NCI-H2227 (cell line): ENCODE results near the gene TMX3.

Source experiments
- DNase-seq: peaks from one replicate; lab custom pipeline; 2025; ENCODE audit not compliant: unreplicated experiment; lab: John Stamatoyannopoulos, UW

TMX3 gene

DNA sequence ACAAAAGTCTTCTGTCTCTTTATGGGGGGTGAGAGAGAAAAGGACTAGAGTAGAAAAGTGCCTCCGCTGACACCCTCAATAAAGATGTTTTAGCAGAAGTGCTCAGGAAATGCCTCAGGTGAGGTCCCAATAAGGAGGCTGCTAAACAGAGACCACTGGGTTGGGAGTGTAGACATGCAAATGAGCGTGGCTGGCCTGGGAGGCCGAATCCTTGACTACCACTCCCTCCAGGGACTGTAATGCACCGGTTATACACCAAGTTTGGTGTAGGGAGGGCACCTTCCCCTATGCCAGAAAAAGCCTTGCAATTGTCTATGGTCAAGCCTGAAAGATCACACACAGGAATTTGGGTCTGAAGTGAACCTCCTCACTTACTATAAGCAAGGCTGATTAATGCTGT lies 1.8 kb downstream of the TMX3 start:
- DNase-seq: no peak

DNA sequence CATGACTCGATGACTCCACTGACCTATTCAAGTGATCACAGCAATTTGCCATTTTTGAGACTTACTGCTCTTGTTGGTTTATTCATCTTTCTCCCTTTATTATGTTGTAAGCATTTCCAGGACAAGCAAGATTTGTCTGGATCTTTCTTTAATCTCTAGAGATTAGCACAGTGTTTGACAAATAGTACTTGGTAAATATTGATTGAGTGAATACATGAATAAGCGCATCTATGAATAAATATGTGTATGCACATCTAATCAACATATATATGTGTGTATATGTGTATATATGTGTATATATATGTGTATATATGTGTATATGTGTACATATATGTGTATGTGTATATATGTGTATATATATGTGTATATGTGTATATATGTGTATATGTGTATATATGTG lies 7.3 kb downstream of the TMX3 start:
- DNase-seq: no peak

DNA sequence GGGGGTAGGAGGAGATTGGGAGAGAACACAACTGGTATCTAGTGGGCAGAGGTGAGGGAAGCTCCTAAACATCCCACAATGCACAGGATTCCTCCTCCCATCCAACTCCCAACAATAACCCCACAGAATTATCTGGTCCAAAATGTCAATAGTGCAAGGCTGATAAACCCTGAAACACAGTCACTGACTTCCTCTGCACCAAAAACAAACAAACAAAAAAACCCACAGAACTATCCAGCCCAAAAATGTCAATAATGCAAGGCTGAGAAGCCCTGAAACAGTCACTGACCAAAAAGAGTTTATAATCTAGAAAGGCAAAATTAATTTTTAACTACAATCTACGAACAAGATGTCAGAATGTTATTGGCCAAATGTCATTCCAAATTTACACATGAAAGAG lies 9.8 kb downstream of the TMX3 start:
- DNase-seq: no peak

DNA sequence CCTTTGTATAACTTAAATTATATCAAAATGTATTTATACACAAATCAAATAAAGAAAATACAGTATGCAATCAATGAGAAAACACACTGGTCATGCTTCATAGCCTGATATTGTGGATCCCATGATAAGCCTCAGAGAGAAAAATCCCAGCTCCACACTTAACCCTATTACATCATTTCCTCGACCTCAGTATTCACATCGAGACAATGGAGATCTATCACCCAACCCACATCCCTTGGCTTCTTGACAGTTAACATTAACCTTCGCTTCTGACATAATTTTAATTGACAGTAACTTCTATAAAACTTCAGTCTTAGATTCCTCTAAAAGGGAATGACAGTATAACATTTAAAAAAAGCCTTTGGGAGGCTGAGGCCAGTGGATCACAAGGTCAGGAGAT lies 11.6 kb downstream of the TMX3 start:
- DNase-seq: no peak

DNA sequence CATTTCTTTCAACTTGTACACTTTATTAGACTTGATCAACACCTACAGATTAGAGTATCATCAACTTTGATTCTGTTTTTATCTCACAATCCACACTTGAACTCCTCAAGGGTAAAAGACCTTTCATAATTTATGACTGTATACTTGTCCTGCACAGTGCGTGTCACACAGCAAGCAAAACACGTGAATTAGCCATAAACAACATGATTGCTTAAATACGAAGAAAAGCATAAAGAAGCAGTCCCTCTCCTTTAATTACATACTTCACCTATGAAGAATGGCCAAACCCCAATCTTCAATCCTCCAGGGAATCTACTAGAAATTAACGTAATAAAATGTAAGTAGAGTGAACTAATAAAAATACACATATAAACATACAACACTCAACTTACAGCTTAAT lies 13.6 kb downstream of the TMX3 start:
- no peak for DNase-seq

DNA sequence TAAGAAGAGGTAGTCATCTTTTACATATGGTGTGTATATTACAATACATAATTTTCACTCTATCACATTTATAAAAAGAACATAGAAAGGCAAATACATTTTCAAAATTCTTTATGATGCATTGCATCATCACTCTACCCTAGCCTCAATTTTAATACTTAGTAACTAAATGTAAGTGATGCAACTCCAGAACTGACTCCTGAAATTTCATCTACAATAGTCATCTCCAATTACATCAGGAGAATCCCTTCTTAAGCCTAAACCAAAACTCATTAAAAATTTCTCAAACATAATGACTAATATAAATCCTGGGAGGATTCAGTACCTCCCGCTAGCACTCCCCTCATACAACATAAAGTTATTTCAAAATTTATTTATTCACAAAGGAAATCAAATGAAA lies 15.9 kb downstream of the TMX3 start:
- no peak for DNase-seq

DNA sequence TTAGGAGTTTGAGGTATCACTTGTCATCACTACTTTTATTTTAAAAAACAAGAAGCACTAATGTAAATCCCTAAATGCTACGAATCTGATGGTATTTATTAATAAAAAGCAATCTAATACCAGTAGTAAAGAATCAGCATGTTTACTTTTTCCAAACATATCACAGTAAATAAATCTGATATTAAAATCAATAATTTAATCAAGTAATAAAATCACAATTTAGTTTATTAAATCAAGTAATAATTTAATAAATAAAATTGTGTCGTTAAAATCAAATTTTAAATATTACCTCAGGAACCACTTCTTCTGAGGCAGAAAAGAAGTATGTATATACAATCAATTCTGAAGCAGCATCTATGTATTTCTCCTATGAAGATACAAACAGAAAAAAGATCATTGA lies 18.0 kb downstream of the TMX3 start:
- DNase-seq: no peak

DNA sequence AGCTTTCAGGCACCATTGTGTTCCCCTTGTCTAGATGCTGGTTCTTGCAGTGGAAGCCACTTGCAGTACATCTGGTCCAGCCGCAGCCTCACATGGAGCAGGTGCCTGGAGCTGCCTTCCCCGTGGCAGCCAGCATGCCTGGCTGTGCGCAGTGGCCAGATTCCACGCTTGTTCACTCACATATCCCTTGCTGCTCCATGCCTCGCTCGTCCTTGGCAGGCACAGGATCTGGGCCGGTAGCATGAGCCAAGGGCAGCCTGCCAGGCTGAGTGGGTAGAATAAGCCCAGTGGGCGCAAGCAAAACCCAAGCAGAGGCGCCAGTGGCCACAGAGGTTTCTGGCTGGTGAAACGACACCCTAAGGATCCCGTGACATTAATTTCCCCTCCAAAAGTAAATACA lies 20.6 kb downstream of the TMX3 start:
- no peak for DNase-seq

DNA sequence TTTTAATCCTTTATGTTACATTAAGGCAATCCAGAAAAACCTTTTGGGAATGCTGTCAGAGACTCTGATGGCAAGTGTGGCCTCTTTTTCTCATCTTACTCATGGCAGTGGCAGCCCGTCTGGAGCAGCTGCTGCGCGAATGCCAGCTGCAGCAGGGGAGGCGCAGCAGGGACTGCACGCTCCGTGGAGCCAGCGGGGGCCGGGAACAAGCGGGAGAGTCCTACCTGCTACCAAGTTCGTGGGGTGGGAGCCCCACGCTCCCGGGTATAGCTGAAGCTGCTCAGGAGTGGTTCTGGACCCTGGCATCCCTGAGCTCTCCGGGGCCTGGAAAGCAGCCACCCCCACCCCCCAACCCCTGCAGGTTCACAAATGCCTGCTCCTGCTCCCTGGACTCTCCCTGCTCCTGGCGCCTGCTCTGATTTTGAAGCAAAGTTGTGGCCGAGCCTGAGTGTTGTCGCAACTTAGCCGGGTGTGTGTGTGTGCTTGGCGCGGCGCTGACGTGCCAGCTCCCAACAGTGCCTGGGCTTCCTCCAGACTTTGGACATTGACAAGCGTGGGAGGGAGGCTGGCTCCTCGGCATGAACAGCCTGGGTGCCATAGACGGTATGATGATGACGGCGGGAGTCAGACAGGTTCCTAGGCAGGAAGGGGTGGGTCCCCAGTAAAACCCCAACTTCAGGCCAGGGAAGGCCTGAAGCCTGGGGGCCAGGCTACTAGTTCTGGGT lies 21.7 kb downstream of the TMX3 start:
- DNase-seq: no peak

DNA sequence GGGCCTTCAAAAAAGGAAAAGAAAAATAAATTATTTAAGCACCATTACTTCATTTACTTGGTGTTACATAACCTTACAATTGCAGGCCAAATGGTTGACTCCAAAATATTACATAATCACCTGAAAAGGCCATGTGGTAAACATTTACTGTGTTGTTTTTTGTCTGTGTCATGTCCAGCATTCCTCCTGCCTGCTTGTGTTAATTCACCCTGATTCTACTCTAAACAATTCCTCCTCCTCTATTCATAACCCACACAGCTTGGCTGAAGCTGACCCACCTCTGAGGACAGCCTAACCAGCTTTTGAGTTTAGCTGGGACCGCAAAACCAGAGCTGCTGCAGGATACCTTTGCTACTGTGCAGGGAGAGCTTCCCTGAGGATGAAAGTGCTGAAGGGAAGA lies 35.4 kb downstream of the TMX3 start:
- no peak for DNase-seq

DNA sequence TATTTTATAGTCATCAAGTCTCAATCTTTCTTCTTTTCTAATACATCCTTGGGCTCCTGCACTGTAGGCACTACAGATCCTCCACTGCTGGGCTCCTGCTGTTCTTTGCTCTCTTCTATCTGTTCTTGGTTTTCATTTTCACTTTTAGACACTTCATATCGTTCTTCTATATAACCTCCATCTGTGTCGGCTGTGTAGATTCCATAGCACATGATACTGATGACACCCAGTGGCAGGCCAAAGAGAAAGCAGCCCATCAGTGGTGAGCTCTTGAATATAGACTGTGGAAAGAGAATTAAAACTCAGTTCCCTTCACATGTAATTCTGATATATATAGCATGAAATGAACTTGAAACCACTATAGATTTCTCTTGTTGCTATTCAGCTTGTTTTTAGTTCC lies 38.0 kb downstream of the TMX3 start:
- DNase-seq: peak; percentile 58

DNA sequence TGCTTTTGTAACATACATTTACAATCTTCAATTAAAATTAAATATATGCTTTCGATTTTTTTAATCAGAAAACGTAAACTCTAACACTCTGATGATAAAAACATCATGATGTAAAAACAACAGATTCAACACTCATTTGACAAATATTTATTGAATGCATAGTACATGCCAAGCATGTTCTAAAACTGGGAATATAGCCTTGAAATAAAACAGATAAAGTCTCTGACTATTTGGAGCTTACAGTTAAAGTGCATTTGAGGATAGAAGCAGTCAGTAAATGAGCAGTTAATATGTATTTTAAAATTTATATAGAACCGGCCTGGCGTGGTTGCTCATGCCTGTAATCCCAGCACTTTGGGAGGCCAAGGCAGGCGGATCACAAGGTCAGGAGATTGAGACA lies 47.8 kb downstream of the TMX3 start:
- DNase-seq: no peak

DNA sequence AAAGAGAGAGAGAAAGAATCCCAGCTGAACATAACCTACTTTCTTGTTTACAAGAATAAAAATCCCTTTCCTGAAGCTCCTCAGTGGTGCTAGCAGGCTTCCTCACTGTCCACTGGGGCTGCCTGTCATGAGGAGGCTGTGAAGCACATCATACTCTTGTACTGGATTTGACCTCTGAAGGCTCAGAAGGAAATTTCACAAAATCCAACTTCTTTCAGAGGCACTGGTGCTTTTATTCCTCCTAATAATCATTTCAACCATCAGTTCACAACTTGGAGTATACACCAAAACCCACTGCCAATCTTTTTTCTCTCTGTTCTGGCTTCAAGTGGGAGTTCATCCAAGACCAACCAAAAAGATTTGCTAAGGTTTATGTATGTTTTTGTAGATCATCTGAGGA lies 48.5 kb downstream of the TMX3 start:
- DNase-seq: no peak

DNA sequence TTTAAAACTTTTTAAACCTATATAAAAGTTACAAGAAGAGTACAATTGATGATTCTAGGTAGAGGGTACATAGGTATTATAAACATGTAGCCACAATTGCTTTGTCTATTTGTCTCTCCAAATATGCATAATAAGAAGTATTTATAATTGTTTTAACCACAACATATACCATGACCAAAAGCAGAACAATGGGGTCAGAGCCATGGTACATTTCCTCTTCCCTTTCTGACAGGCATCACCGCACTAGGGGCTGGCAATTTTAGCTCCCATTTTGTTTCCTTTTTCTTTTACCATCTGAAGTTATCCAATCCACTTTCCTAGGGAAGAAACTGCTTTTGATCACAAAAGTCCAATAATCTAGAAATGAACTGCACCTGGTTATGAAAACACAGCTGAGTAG lies 49.3 kb downstream of the TMX3 start:
- no peak for DNase-seq

DNA sequence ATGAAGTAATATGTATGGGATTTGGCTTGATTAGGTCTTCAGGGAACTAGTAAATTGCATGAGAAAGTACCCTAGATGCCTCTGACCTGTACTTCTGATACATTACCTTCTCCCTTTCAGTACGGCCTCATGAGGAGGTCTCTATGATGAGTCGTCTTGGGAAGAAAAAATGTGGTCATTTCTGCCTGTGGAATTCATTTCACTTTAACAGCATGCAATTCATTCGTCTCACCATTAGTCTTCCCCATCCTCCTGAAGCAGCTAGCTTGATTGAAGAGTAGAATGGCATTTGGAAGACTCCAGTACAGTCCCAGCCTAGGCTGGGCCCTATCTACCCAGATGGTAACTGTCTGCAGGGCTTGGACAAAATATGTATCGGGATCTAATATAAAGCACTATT lies 52.2 kb downstream of the TMX3 start:
- DNase-seq: no peak

DNA sequence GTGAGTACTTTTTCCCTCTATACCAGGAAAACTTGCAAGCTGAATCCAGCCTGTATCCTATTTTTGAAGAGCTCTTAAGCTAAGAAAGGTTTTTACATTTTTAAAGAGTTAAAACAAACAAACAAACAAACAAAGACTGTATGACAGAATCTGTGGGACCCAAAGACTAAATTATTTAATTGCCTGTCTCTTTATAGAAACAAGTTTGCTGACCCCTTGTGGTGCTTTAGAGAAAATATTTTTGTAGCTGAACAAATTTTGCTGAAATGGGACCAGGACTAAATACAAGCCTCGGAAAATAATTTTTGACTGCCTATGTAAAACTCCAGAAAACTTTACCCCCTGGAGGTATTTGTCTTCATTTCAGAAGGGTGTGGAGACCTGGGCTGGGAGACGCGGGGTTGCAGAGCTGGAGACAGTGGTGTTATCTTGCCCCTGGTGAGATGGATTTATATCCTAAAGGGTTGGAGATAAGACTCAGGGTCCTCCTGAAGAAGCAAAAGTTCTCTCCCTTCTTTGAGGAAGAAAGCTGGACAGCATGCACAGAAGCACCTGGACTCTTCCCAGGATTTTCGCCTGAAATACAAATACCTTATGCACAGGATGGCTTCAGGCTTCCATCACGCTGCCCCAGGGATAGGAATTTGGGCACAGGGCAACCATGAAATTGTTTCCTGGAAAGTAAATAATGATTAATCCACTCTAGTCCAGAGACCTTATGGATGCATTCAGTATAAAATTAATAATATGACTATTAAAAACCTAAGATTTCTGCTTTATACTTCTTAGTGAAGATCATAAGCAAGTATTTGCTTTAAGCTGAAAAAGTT lies 54.3 kb downstream of the TMX3 start:
- DNase-seq: peak; percentile 26

DNA sequence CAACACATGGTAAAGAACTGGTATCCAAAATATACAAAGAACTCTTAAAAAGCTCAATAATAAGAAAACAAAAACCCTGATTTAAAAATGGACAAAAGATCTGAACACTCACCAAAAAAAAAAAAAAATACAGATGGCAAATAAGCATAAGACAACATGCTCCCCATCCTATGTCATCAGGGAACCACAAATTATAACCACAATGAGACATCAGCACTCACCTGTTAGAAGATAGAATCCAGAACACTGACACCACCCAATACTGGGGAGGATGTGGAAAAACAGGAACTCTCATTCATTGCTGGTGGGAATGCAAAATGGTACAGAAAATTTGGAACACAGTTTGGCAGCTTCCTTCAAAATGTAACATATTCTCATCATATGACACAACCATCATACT lies 66.7 kb downstream of the TMX3 start:
- no peak for DNase-seq

DNA sequence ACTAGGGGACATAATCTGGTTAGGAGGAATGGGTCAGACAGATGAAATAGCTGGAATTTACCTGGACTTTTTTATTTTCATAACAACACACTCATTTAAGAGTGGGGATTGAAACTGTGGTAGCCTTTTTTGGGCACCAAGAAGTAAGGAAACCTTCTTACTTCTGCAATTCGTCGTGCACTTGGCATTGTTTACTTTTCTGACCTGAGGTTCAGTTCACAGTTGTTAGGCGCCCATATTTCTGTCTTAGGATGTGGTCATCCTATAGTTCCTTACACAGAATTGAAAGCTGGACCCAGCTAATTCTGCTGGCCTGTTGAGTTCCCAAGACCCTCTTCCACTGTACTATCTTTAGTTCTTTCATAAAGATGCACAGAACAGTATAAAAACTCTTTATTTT lies 72.9 kb downstream of the TMX3 start:
- DNase-seq: no peak

DNA sequence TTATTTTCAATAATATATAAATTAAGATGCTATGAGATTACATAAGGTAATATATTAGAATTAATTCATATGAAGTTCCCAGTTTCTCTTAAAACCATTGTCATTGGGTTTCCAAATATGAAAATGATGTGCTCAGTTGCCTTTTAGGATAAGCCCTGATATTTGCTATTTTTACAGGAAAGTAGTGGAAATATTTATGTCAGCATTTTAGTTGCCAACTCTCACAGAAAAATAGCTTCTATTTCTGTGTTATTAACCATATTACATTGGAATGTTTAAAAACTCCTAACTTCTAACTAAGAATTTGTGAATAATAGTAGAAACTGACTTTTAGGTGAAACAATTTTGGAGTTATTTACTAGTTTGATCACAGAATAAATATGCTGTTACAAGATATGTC lies 74.0 kb downstream of the TMX3 start:
- DNase-seq: no peak

DNA sequence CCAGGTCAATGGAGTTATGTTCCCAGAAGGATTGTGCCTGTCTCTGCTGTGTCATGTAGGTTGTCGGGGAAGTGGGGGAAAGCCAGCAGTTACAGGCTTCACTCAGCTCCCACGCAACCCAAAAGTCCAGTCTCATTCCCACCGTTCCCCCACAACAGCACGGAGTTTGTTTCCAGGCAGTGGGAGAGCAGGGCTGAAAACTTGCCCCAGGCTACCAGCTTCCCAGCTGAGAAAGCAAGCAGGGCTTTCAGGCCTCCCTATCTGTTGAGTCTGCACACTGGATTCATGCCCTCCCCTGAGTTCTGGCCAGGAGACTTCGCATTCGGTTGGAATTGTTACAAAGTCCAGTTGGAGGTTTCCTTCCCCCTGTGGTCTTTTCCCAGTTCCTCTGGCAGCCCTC lies 76.3 kb downstream of the TMX3 start:
- no peak for DNase-seq

DNA sequence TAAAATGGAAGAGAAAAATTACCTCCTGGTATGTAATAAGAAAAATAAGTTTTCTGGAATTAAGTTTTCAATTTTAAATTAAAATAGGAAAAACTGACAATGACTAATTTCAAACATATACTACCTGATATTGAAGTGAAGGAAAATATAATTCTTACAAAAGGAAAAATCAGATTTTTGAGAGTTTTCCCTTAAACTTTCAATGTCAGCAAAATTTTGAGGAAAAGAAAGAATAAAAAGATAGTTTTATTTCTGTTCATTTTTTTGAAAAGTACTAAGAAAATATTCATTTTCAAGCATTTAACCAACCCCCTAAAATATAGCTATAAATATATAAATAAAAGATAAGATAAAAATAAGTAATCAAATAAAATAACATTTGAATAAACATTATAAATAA lies 87.1 kb downstream of the TMX3 start:
- no peak for DNase-seq
